GM20431 (cell line): Measurements from ENCODE around the gene CAPN5.

Source experiments
- in situ Hi-C: fragments of 300-500 bp; cut with MseI, MboI; formaldehyde crosslinking; loops from one replicate; pipeline ENCODE4 v1.15.0; 2020; ENCODE audit warnings: low sequenced_read_pairs; ENCODE audit not compliant: unreplicated experiment

CAPN5 gene

DNA sequence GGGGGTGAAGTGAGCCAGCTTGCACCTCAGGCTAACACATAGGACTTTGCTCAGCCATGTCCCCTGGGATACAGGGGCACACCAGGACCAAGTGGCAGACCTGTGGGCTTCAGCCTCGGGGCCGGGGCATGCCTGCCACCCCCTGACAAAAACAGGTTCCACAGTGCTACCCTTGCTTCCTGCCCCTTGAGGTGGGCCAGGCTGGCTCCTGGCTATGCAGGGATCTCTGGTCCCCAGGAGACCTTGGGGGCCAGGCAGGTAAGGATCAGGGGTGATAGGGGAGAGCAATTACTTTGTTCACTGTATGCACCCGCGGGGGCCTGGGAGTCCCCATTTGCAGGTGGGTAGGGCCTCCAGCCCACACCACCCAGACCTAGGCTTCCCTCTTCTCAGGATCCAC, 58.9 kb downstream of the CAPN5 start:
- in situ Hi-C loops = no loop called here

DNA sequence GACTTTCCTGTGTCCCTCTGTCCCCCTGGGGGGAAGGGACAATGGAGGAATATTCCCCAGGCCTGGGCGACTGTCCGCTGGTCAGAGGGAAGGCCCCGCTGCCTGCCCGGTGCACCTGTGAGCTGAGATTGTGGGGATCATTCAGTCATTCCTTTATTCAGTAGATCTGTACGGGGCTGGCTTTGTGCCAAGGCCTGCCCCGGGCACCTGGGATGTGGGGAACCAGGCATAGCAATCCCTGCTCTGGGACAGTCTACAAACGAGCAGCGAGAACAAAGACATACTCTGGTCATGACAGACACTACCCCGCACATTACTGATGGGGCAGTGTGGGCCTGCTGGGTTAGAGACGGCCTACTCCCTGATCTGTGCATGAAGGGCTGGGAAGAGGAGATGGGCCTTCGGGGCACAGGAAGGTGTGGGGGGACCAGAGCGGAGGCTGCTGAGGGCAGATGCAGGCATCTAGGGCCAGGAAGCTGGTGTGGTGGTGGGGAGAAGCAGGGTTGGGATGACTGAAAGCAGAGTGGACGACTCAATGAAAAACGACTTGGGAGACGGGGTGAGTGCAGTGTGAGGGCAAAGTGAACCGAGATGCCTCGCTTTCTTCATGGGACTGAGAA, 59.5 kb downstream of the CAPN5 start:
- in situ Hi-C loops = no loop called here

DNA sequence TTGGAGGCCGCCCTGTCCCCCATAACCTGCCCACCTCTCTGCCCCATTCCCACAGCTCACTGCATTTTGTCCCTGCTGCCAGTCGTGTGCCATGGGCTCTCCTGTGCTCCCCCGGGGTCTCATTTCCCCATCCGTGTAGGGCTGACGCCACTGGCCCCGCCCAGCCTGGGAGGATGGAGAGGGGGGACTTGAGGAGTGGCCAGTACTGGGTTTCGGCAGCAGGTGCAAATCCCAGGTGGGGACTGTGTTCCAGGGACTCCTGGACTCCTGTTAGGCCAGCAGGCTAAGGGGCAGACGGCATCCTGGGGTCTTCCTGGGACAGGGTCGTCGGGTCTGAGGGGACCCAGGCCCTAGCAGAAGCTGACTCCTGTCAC, 60.1 kb downstream of the CAPN5 start:
- in situ Hi-C loops = no loop called here

DNA sequence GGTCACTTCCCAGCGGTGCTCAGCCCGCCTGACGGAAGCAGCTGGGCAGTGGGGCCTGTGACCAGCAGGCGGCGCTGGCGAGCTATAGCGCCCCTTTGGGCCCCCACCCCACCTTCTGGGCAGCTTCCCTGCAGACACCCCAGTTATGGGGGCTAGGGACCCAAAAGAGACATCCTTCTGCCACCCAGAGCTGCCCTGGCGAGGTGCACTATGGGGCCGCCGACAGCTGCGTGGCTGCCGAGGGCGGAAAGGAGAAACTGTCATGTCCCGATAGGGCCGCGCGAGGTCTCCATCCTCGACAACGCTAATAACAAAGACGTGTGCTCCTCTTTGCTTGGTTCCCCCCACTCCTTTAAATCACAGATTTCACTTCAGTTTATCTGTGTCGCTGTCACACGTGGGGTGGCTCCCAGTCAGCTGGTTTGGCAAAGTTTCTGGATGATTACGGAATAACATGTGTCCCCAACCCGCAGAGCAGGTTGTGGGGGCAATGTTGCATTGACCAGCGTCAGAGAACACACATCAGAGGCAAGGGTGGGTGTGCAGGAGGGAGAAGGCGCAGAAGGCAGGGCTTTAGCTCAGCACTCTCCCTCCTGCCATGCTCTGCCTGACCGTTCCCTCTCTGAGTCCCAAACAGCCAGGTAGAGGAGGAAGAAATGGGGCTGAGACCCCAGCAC, 60.6 kb downstream of the CAPN5 start:
- in situ Hi-C loops = no loop called here

DNA sequence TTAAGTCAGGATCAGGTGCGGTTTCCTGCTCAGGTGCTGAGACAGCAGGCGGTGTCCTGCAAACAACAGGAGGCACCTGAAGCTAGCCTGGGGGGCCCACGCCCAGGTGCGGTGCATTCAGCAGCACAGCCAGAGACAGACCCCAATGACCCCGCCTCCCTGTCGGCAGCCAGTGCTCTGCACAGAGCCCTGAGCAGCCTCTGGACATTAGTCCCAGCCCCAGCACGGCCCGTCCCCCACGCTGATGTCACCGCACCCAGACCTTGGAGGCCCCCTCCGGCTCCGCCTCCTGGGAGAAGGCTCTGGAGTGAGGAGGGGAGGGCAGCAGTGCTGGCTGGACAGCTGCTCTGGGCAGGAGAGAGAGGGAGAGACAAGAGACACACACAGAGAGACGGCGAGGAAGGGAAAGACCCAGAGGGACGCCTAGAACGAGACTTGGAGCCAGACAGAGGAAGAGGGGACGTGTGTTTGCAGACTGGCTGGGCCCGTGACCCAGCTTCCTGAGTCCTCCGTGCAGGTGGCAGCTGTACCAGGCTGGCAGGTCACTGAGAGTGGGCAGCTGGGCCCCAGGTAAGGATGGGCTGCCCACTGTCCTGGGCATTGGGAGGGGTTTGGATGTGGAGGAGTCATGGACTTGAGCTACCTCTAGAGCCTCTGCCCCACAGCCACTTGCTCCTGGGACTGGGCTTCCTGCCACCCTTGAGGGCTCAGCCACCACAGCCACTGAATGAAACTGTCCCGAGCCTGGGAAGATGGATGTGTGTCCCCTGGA, 61.3 kb downstream of the CAPN5 start, which contains the start of gene MYO7A:
Gene MYO7A (plus strand): TSS at position 327 of the 772 bp plus-strand sequence. CDS start 2,389 bp downstream, outside the sequence.
- in situ Hi-C loops = no loop called here

DNA sequence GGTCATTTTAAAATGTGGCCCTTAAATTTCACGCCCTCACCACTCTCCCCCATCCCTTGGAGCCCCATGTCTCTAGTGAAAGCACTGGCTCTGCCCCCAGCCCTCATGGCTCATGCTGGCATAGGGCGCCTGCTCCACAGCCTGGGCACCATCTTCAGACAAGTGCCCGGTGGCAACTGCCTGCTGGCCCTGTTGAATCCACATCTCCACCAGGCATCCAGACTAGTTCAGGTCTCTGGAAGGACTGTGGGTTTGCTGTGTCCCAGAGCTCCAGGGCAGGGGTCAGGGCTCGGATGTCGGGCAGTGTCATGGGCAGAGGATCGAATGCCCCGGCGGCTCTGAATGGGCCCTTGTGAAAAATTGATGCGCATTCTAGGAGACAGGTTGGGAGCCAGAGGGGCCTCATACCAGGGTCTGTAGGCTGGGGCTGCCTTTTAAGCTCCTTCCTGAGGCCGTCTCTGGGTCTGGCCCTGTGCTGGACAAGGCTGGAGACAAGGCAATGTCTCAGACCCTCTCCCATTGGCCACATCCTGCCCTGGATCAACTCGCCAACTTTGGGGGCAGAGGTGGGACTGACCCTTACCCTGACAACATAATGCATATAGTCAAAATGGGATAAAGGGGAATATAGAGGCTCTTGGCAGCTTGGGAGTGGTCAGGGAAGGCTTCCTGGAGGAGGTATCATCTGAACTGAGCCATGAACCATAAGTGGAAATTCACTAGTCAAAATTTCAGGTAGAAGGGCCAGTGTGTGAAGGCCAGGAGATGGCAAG, 62.5 kb downstream of the CAPN5 start:
- in situ Hi-C loops = no loop called here

DNA sequence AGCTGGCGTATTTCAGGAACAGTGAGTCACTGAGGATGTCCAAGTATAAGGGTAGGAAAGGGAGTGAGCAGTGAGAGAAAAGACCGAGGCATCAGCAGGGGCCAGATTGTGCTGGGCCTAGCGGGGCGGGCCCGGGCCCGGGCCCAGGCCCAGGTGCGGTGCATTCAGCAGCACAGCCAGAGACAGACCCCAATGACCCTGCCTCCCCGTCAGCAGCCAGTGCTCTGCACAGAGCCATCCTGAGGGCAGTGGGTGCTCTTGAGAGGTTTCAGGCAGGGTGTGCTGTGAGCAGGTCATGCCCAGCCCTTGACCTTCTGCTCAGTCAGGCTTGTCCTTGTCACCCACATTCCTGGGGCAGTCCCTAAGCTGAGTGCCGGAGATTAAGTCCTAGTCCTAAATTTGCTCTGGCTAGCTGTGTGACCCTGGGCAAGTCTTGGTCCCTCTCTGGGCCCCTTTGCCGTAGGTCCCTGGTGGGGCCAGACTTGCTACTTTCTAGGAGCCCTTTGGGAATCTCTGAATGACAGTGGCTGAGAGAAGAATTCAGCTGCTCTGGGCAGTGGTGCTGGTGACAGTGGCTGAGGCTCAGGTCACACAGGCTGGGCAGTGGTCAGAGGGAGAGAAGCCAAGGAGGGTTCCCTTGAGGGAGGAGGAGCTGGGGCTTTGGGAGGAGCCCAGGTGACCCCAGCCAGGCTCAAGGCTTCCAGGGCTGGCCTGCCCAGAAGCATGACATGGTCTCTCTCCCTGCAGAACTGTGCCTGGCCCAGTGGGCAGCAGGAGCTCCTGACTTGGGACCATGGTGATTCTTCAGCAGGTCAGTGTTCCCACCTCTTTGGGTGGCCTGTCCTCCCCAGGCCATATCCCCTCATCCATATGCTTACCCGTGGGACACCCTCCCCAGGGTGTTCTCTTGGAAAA, 63.3 kb downstream of the CAPN5 start:
- in situ Hi-C loops = no loop called here

DNA sequence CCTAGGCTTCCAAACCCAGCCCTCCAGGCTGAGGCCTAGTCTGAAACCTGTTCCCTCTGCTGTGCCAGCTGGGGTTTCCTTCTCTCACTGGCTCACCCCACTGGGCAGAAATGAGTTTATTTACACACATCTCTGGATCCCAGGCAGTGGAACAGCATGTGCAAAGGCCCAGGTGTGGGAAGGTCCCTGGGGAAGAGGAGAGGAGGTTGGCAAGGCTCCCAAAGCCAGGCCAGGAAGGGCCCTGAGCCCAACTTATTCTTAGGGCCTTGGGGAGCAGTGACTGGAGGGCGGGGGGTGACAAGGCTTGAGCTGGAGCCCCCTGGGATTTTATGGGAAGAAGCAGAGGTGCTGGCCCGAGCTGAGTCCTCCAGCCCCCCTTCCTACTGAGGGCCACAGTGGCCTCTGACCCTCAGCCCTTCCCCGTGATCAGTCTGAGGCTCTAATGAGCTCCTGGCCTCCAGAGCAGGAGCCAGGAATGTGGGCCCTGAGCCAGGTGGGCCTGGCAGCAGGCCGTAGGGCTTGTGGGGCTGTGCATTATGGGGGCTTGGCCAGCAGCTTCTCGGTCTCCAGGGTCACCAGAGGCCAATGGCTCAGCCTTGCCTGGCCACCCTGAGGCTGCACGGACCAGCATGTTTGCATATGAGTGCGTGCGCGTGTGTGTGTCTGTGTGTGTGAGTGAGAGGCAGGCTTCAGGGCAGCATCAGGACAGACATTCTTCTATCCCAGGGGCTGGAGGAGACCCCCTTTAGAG, 64.2 kb downstream of the CAPN5 start:
- in situ Hi-C loops = no loop called here

DNA sequence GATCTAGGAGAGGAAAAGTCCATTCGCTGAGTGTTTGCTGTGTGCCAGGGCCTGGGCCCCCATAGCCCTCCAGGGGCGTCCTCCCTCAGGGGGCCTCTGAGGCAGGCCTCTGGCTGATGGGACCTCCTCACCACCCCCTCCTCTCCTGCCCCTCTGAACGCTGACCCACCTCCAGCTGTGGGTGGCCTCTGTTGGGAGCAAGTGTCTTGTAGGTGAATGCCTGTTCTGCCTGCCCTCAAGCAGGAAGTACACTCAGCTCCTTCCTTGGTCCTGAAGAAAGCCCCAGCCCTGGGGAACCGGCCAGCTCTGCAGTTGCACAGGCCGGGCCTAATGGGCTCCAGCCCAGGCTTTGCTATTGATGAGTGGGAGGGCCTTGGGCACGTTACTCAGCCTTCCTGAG, 64.8 kb downstream of the CAPN5 start:
- in situ Hi-C loops = no loop called here

DNA sequence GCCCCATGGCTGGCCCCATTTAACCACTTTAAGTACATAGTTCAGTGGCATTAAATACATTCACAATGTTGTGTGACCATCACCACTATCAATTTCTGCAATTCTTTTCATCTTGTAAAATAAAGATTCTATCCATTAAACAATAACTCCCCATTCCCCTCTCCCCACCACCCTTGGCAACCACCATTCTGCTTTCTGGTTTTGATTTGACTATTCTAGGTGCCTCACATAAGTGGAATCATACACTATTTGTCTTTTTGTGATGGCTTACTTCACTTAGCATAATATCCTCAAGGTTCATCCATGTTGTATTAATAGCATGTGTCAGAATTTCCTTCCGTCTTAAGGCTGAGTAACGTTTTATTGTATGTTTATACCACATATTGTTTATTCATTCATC, 68.3 kb downstream of the CAPN5 start:
- in situ Hi-C loops = no loop called here

DNA sequence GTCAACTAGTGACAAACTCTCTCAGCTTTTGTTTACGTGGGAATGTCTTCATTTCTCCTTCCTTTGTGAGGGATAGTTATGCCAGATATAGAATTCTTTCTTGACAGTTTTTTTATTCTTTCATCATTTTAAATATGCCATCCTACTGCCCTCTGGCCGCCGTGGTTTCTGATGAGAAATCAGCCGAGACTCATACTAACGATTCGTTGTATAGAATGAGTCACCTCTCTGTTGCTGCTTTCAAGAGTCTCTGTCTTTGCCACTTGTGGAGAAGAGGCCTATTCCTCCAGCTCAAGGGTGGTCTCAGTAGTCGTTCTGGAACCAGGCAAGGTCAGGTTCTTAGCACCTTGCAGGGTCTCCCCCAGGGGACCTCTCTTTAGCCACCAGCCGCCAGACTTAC, 69.3 kb downstream of the CAPN5 start:
- in situ Hi-C loops = no loop called here

DNA sequence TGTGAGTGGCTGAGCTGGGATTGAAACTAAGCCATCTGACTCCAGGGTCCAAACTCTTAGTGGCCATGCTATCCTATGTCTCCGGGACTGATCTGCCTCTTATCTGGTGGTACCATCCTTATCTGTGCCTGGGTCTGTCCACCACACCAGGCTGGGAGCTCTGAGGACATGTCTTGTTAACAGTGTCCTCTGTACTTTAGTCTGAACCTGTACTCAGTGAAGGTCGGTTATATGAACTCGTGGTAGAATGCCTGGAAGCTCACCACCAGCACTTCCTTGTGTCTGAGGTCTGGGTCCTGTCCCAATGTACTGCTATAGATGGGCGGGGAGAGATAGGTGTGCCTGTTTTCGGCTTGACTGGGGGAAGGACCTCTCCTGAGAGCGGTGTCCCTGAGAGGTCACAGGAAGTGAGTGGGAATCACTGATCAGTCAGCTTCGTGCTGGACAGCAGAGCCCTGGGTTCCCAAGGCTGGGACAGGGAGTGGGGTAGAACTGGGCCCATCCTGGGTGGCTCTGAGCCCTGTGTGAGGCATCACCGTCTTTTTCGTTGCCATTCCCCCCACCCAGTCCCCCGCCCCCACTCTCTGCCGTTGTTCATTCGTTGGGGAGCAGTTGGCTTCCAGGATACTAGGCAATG, 70.1 kb downstream of the CAPN5 start:
- in situ Hi-C loops = no loop called here

DNA sequence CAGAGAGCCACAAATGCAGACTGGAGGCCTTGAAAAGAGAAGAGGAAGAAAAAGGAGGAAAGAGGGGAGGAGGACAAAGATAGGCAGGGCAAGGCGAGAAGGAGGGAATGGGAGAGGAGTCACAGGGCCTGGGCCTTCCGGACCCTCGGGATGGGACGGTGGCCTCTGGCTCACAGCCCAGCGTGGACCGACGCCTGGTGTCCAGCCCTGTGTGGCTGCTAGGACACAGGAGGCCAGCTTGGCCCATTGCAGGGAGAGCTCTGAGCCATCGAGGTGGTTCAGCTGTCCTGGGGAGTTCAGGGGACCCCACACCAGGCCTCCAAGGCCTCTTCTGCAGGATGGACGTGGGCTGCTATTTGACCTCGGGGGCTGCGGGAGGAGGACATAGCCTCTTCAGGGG, 70.7 kb downstream of the CAPN5 start:
- in situ Hi-C loops = no loop called here

DNA sequence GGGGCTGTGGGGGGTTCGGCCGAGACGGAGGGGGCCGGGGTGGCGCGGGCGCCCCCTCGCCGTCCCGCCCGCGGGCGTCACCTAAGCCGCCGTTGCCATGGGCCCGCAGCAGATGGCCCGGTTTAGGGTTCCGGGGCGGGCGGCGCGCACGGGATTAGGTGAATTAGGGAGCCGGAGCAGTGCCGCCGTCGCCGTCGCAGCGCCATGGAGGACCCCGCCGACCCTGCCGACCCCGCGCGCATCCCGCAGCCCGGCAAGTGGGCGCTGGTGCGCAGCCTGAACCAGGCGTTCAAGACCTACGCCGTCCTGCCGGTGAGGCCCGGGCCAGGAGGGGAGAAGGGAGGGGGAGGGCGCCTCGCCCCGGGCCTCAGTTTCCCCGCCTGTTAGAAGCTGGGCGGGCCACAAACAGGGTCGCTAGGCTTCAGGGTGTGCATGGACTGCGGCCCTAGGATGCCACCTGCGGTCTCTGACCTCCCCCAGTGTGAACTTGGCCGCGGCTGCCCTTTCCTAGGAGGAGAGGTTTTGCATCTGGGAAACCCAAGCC, 71.4 kb downstream of the CAPN5 start:
- in situ Hi-C loops = no loop called here

DNA sequence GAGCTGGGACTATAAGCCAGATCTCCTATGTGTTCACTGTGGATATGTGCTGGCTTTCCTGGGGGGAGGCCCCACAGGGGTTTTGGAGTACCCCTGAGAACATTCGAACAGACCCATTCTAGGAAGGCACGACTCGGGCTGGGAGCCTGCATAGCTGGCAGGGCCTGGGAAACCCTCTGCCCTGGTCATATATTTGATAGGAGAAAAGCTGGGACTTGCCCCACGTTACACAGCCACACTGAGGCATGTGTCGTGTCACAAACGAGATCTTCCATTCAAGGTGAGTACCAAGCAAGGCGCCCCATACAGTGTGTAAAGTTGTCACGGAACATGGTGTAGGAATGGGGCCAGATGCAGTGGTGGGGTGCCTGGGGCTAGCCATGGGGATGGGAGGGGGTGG, 72.4 kb downstream of the CAPN5 start:
- in situ Hi-C loops = no loop called here

DNA sequence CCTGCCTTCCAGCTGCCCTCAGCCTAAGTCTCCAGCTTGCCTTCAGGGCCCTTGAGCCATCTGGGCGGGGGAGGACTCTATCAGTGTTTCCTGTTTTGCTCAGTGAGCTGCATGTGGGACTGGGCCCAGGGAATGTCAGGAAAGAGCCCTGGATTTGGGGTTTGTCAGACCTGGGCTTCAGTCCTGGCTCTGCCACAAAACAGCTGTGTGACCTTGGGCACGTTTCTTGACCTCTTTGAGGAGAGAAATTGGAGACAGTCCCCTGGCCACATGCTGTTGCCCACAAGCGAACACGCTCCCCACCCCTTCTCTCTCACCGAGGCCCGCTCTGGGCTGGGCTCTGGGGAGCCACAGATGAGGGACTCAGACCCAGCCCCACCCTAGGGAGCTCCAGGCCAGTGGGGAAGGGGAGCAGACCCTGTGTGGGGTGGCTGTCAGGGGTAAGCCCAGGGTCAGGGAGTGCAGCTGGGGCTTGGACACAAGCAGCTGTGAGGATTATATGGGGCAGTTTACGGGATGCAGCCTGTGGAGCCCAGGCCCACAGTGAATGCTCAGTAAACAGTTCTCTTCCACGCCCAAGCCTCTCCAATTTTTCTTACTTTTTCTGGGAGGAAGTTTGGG, 73.6 kb downstream of the CAPN5 start:
- in situ Hi-C loops = no loop called here

DNA sequence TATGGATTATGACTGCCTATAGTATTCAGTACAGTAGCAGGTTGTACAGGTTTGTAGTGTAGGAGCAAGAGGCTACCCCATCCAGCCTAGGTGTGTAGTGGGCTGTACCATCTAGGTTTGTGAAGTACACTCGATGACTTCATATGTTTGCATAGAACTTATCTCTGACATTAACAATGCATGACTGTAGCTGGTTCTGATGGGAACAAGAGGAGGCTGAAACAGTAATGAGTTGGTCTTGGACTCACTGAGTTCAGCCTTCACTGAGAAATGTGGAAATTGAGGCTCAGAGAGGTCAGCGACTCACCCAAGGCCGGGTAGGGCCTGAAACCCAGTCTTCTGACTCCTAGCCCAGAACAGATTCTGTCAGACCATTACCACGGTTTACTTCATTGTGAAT, 74.3 kb downstream of the CAPN5 start:
- in situ Hi-C loops = no loop called here

DNA sequence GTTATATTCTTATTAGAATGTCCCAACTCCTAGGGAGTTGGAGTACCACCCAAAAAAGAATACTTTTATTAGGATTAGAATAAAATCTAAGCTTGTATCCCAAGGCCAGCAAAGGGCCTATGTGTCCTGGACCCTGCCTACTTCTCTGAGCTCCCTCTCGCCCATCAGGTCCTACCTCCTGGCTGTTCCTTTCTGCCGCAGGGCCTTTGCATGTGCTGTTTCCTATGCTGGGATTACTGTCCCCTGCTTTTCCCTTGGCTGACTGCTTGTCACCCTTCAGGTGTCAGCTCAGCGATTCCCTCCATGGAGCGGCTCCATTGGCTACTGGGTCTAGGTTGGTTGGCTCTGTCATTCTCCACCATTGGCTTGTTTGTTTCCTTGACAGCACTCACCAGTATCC, 74.7 kb downstream of the CAPN5 start:
- in situ Hi-C loops = no loop called here
